ENCODE data around the gene ELAVL2. TPM values are rescaled to one million over a fixed set of nuclear protein-coding genes. Genes with fewer than 3 reads are reported as not detected.

ELAVL2 gene
- polyA plus RNA-seq, 12 donors: 0.85 to 4.4 (median 2.3) TPM; not detected in 1

DNA sequence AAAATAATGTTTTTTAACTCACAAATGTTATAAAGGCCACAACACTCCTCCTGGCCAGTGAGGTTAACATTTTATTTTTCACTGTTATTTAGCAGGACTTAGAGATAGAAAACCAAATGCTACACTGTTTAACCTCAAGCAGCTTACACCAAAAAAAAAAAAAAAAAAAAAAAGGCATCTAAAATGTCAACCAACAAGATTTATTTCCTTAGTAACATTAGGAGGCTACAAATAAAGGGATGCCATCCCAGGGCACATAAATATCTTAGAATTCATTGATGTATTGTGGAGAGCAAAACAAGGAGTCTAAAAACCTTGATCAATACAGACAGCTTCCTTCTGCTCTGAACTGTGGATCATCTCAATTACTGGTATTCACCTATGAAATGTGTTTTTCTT is 53.7 kb downstream of the ELAVL2 start:
- no peak for DNase-seq

GRCh38 chr9:23771746-23772384 is 54.2 kb downstream of the ELAVL2 start:
- DNase-seq: no peak

- DNase-seq: no peak
These were observed 56.6 kb downstream of the ELAVL2 start for GRCh38 chr9:23769307-23769935.

DNA sequence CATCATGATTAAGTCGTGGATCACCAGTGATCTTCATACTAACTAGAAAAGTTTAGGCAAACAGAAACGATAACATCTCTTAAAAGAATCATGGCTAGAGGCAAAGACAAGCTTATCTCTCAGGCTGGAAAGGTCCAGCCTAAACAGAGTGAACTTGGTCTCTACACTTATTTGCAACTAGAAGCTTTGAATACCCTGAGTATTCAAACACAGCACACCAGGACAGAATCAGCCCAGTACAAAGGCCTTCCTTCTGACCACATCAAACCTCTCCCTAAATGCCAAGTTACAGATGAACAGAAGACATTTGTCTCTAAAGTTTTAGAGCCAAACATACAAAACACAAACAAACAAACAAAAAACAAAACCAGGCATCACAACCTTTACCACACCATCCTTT is 57.2 kb downstream of the ELAVL2 start:
- no peak for DNase-seq

DNA sequence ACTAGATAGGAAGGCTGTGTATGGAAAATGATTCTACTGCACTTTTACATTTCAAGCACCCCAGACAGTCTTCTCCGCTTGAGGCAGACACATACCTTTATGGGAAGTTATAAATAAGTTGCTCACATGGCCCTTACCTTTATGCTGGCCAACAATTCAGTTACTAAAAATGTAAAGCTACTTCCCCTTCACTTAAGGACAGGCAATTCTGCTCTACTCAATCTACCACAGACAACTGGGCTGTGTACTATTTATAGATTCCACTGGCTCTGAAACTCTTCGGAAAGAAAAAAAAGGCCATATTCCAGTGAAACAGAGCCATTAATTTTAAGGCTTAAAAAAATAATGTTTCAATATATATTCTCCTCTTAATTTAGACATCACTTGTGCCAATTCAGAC is 59.4 kb downstream of the ELAVL2 start:
- no peak for DNase-seq

DNA sequence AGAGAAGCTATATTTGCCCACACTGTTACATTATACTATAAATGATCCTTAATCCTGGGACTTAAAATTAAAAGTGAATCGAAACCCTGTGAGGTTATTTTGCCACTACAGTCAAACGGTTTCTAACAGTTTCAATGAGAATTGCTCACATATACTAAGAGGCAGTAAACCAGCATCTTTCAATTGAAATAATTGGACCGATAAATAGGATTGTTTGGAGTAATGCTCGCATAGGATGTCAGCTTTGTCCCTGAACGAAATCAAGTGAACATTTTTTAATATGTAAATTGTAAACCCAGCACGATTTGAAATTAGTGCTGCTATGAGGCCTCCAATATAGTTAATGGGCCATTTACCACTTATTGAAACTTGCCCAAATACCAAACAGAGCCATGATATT is 60.5 kb downstream of the ELAVL2 start:
- DNase-seq: no peak

GRCh38 chr9:23764219-23764618 is 61.8 kb downstream of the ELAVL2 start:
- DNase-seq: no peak

DNA sequence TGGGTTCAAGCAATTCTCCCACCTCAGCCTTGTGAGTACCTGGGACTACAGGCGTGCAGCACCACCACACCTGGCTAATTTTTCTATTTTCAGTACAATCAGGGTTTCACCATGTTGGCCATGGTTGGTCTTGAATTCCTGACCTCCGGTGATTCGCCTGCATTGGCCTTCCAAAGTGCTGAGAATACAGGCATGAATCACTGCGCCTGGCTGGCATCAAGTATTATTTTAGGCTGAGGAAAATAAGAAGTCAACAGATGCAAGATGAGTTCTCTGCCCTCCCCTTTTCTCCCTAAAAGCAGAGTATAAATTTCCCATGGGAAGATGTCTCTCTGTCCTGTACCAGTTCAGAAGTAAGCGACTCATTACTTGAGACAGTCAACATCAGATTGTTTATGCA is 71.5 kb downstream of the ELAVL2 start:
- DNase-seq: no peak

- DNase-seq: no peak
These were observed 73.2 kb downstream of the ELAVL2 start for GRCh38 chr9:23752859-23753258.

- DNase-seq: no peak
These were observed 74.4 kb downstream of the ELAVL2 start for GRCh38 chr9:23751633-23752032.

GRCh38 chr9:23750808-23751207 is 75.2 kb downstream of the ELAVL2 start:
- no peak for DNase-seq

GRCh38 chr9:23747088-23748075 is 78.7 kb downstream of the ELAVL2 start:
- DNase-seq: no peak

DNA sequence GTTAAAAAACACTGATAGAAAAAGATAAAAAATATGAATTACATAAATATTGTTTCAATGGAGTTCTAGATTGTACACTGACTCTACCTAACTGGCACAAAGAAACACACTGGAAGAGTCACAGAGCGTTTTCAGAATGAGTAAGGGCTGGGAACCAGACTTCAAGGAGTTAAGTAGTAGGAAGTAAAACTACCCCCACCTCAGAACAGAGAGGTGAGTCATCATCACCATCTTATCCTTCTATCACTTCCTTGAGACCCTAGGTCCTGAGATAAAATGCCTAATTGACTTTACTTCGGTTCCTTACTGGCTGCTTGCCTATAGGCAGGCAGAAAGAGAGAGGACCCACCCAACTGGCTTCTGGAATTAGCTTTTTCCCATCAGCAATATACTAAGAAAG is 79.7 kb downstream of the ELAVL2 start:
- no peak for DNase-seq

- DNase-seq: no peak
These were observed 83.0 kb downstream of the ELAVL2 start for GRCh38 chr9:23743036-23743435.

DNA sequence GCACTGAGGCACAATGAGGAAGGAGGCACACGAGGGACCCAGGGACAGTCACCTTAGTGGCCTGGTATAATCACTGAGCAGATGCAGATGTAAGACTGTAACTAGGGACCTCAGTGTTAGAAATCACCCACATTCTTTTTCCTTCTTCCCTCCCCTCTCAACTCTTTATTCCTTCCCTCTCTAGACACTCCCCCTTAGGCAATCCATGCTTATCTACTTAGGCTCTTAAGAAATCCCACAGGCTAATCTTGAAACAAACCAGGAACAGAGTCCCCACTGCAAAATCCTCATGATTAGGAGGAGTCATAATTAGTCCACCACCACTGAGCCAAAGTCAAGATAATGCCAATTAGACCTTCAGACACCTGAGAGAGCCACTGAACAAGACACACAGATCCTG is 84.7 kb downstream of the ELAVL2 start:
- no peak for DNase-seq

GRCh38 chr9:23740531-23740930 is 85.5 kb downstream of the ELAVL2 start:
- no peak for DNase-seq

DNA sequence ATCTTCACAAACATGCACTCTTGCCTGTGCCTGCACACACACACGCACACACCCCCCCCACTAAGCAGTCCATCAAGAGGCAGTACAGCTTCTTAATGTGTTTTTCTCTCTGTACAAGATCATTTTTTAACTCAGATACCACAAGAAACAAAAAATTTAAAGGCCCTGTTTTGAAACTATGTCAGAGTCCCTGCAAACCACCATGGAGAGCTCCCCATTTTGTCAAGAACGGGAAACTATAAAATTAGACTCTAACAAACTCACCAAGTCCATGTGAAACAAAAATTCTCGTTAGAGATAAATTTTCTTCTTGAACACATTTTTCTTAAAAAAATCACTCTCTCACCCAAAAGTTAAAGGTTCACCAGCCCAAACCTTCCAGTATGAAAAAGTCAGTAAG is 86.3 kb downstream of the ELAVL2 start:
- DNase-seq: no peak

DNA sequence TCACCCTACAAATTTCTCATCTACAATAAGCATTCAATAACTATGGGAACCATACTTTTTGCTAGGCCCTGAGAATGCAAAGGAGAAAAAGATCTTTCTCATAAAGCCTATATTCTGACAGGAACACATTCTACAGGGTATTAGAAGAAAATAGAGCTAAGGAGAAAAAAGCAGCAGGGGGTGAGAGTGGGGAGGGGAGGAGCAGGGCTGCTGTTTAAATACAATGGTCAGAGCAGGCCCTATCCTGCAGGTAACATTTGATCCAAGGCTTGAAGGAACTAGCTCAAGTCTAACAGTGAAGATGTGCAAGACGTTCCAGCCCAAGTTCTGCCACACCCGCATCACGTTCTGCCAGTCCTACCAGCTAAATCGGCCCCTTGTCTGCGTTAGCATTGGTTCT is 89.7 kb downstream of the ELAVL2 start:
- no peak for DNase-seq

DNA sequence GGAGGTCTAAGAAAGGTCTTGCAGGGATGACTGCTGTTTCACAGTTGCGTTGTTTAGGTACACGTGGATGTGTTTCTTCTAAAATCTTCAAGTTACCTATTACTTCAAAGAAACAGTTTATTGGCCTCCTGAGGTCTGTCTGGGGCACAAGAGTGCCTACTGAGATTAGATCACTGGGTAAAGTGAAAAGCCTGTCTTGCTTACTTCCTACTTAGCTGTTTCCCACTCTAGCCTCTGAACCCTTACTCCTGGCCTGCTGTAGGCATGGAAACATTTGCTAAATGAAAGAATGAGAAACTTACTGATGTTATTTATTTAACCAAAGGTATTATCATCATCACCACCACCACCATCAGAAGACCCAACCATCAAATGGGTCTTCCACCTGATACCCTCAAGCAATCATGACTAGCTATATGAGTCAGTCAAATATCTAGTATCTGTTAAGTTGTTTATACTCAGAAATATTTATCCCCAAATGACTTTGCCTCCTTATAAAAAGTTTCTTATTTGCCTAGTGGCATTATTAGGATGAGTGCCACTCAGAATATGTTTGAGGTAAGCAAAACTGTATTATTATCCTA is 92.5 kb downstream of the ELAVL2 start:
- no peak for DNase-seq

DNA sequence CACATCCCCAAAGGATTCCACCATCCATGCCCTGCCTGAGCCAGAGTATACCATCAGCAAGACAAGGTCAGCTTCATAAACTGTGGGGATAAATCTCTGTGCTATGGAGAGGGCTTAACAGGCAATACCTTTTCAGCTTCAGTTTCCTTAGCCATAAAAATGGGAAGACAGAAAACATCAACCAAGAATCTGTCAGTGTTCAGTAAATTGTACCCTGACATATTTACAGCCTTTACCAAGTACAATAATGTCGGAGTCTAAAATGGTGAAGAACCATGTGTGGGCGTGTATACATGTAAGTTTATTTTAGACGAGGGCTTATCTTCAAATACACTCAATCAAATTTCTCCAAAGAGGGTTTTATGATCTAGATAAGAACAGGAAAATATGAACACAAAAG is 94.7 kb downstream of the ELAVL2 start:
- no peak for DNase-seq

- DNase-seq: no peak
These were observed 95.7 kb downstream of the ELAVL2 start for GRCh38 chr9:23730364-23730763.

DNA sequence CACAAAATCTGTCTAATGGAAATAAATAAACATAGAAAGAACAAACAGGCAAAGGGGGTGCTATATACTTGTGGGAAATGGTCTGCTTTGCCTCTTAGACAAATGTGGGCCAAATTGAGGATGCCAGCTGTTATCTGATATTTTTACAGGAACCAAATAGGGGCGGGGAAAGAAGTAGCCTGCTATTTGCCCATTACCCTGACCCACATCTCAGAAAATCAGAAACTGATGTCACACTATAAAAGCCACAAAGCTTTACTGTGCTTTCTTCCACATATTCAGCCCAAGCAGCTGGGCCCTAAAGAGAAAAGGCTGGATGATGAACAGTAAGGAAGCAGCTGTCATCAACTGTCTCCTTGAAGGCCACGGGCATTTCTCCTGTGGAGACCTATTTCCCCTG is 97.3 kb downstream of the ELAVL2 start:
- no peak for DNase-seq
